C4-2B (cell line): ENCODE results near the gene DNAJB8.

ENCODE experiments used
- CTCF ChIP-seq: fragments of 450-650 bp; conservative IDR thresholded peaks from 2 replicates; pipeline ENCODE4 v1.5.1; 2017; ENCODE audit warnings: mild to moderate bottlenecking
- ZFX ChIP-seq: fragments of 450-650 bp; IDR thresholded peaks from 2 replicates; pipeline ENCODE4 v1.6.1; 2017

DNA sequence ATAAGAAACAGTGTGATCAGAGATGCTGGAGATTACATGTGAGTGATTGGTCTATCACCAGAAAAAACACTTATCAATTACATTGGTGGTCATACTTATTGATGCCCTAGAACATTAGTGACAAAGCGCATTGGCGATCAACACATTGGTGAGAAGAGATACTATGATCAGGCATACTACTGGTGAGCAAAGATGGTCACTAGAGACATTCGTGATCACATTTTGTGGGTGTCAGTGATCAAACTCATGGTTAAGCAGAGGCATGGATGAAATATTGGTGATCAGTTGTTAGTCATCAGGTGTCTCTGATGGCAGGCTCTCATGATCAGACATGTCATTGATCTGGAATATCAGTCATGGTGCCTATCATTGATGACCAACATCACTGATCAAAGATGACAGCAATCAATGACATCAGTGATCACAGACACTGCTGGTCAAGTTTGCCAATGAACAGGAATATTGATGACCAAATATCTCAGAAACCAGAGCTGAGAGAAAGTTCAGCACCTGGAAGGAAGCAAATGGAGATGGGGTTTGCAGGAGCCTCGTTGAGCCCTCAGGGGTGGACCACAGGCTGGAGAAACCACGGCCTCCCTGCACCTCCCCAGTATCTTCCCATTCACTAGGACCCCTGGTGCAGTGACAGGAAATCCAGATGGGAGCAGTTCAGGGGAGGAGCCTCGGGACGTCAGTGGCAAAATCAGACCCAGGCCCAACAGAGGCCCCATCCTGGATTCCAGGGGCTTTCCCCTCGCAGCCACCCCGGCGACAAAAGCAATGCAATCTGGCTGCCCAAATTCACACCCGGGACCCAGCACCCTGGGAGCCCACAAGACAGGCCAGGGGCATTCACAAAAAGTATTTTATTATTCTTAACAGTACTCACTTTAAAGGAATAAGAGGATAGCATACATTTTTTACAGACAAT, 12.2 kb upstream of the DNAJB8 start:
- no peak for TF ChIP-seq CTCF
- no peak for TF ChIP-seq ZFX
